ENCODE results near the gene CBARP. TPM values are rescaled to one million over a fixed set of nuclear protein-coding genes. Genes with fewer than 3 reads are reported as not detected.

Gene CBARP
- total and polyA plus RNA-seq, 2 of the 4 experiments (the other 2 are of a cell fraction): 0.18 to 3.9 TPM

- Histone ChIP-seq H3K27ac (ENCODE audit: insufficient read depth, low read length) (peak within 1 kb of the TSS; percentile 98), H2BK20ac (ENCODE audit: low read depth, low read length) (peak within 1 kb of the TSS; percentile 46; the same call in 1 of the 2 replicates), H3K4me1 (ENCODE audit: control insufficient read depth, insufficient read depth, low read length) (peaks cover 14% of the 10 kb centered on the region), H2AFZ (replicated peaks; ENCODE audit: low read length, poor library complexity) (peak within 1 kb of the TSS; percentile 94), H3K9ac (ENCODE audit: low read depth, low read length) (peak within 1 kb of the TSS; percentile 94), H4K8ac (ENCODE audit: low read depth in 2 of 2, low read length in 2 of 2) (peak within 1 kb of the TSS in 1 of 2 experiments; percentile 85; a peak in 2 of 4 replicates), H3K18ac (ENCODE audit: low read depth, low read length) (peak within 1 kb of the TSS; percentile 80; the same call in 1 of the 2 replicates), H2AK9ac (replicated peaks; ENCODE audit: low read depth, low read length, poor library complexity) (peak within 1 kb of the TSS; percentile 100), H4K91ac (ENCODE audit: insufficient read depth, low read depth, low read length) (peak within 1 kb of the TSS; percentile 95), H3K23ac (ENCODE audit: low read depth, low read length) (peak within 1 kb of the TSS; percentile 78), H2BK120ac (ENCODE audit: low read depth, low read length) (peak within 1 kb of the TSS; percentile 94), H2AK5ac (ENCODE audit: low read depth, low read length) (peak within 1 kb of the TSS; percentile 98), H3K4me2 (ENCODE audit: low read depth, low read length) (peak within 1 kb of the TSS; percentile 89), H4K20me1 (ENCODE audit: insufficient read depth, low read length) (peaks cover 52% of the 10 kb centered on the region), H3K9me1 (ENCODE audit: insufficient read depth, low read length) (no peaks in the 10 kb centered on the region), H3K79me1 (ENCODE audit: low read depth in 1 of 2, low read length in 2 of 2) (peaks cover 0 to 42% of the 10 kb centered on the region in 2 experiments; a peak in 2 of 4 replicates), H3K56ac (ENCODE audit: extremely low read depth, insufficient read depth, low read length) (peak within 1 kb of the TSS; percentile 90), H3K9me3 (ENCODE audit: control insufficient read depth, insufficient read depth, low read length) (no peaks in the 10 kb centered on the region), H3K36me3 (ENCODE audit: control insufficient read depth, insufficient read depth, low read length) (peaks cover 22% of the 10 kb centered on the region), H3K4me3 (ENCODE audit: insufficient read depth, low read depth, low read length) (peak within 1 kb of the TSS; percentile 93), H4K5ac (ENCODE audit: low read depth, low read length) (0 out of 2 replicates have a peak within 1 kb of the TSS, but pooled peaks have one; percentile 60), H3K14ac (replicated peaks; ENCODE audit: low read depth, low read length) (peak within 1 kb of the TSS; percentile 98), H3K27me3 (ENCODE audit: control insufficient read depth, insufficient read depth, low read length) (no peaks in the 10 kb centered on the region), H3K4ac (ENCODE audit: low read depth, low read length) (peak within 1 kb of the TSS; percentile 95), H2BK5ac (ENCODE audit: low read depth, low read length, poor library complexity, severe bottlenecking) (peak within 1 kb of the TSS; percentile 97), H2BK15ac (ENCODE audit: low read depth, low read length) (peak within 1 kb of the TSS; percentile 30; the same call in 1 of the 3 replicates)
- POLR2A ChIA-PET (ENCODE audit: unreplicated experiment): interaction anchor here (1.0 kb wide), 1 partner anchor 21 kb away, joined by 3 read pairs; no protein-coding TSS in a partner anchor
- BruUV-seq (replicated peaks): no TSS peak
- peak; percentile 86 for DNase-seq
- CTCF ChIA-PET: no interaction called here
- in situ Hi-C loops (cut with MboI; ENCODE audit: low sequenced_read_pairs): no loop called here
- dilution Hi-C loops (cut with HindIII; ENCODE audit: low sequenced_read_pairs, unreplicated experiment): no loop called here
- 0% methylated on average over 1 of the region's 60 CpGs; no CpG with 5 or more reads in 1 of the 2 experiments for WGBS, 2 experiments (ENCODE audit: extremely low coverage in 2 of 2, insufficient read length in 1 of 2)
- intact Hi-C loops (cut with micrococcal nuclease): loop anchor here (1.0 kb wide), 1 partner anchor 18 kb away; no protein-coding TSS in a partner anchor
- peak; percentile 40 for ATAC-seq (ENCODE audit: low read depth)
- TF ChIP-seq FOS (IDR thresholded peaks at IDR 0.05; ENCODE audit: low read depth, low read length) (peak; percentile 56), RCOR1 (IDR thresholded peaks at IDR 0.05; ENCODE audit: insufficient replicate concordance, low read length) (no peak), BHLHE40 (IDR thresholded peaks at IDR 0.05; ENCODE audit: low read depth, low read length) (peak; percentile 81), RAD21 (IDR thresholded peaks at IDR 0.05; ENCODE audit: low read length) (no peak), CTCF (conservative IDR thresholded peaks at IDR 0.05; ENCODE audit: low read depth, low read length) (peak; percentile 43; the same call in 1 of the 2 replicates), RFX5 (IDR thresholded peaks at IDR 0.05; ENCODE audit: low read depth, low read length) (no peak), USF2 (IDR thresholded peaks at IDR 0.05; ENCODE audit: low read depth, low read length) (0 out of 2 replicates have a peak, but pooled peaks have one; percentile 23), CEBPB (IDR thresholded peaks at IDR 0.05; ENCODE audit: low read depth, low read length) (no peak), NFE2L2 (IDR thresholded peaks at IDR 0.05; ENCODE audit: low read depth, low read length) (0 out of 2 replicates have a peak, but pooled peaks have one; percentile 14), SMC3 (IDR thresholded peaks at IDR 0.05; ENCODE audit: low read depth, low read length) (no peak), MAZ (IDR thresholded peaks at IDR 0.05; ENCODE audit: borderline replicate concordance, low read depth, low read length) (peak; percentile 87), POLR2A (IDR thresholded peaks at IDR 0.05; ENCODE audit: low read depth, low read length) (peak; percentile 98), MAFK (IDR thresholded peaks at IDR 0.05; ENCODE audit: low read depth, low read length) (peak; percentile 9; the same call in 1 of the 2 replicates), ELK1 (IDR thresholded peaks at IDR 0.05; ENCODE audit: borderline replicate concordance, low read depth, low read length) (no peak)
Measured at GRCh38 chr19:1248139-1248785, 10.5 kb upstream of the CBARP start, which contains the start of gene MIDN. TSS of gene MIDN (plus strand) at chr19:1248583. CDS start at chr19:1250297, 1,714 bp downstream.
